Measurements from ENCODE around the gene GYS1.

The GYS1 gene

DNA sequence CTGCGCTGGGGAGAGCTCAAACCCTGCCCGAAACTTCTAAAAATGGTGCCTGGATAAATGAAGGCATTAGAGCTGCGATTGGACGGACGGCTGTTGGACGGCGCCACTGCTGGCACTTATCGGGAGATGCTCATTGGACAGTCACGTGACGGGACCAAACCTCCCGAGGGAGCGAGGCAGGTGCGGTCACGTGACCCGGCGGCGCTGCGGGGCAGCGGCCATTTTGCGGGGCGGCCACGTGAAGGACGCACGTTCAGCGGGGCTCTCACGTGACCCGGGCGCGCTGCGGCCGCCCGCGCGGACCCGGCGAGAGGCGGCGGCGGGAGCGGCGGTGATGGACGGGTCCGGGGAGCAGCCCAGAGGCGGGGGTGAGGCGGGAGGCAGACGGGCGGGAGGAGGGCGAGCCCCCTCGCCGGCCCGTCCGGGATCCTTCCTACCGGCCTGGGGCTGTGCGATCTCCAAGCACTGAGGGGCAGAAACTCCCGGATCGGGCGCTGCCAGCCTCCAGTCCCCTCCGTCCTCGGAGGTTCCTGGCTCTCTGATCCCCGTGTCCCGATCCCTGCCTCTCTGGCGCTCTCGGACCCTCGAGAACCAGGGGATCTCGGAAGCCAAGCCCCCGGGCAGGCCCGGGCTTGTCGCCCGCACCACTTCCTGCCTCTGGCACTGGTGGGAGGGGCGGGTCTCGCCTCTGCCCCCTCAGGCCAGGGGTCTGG, 38.4 kb downstream of the GYS1 start, which contains the start of gene BAX (continued):
- TF ChIP-seq, protein P1, sequence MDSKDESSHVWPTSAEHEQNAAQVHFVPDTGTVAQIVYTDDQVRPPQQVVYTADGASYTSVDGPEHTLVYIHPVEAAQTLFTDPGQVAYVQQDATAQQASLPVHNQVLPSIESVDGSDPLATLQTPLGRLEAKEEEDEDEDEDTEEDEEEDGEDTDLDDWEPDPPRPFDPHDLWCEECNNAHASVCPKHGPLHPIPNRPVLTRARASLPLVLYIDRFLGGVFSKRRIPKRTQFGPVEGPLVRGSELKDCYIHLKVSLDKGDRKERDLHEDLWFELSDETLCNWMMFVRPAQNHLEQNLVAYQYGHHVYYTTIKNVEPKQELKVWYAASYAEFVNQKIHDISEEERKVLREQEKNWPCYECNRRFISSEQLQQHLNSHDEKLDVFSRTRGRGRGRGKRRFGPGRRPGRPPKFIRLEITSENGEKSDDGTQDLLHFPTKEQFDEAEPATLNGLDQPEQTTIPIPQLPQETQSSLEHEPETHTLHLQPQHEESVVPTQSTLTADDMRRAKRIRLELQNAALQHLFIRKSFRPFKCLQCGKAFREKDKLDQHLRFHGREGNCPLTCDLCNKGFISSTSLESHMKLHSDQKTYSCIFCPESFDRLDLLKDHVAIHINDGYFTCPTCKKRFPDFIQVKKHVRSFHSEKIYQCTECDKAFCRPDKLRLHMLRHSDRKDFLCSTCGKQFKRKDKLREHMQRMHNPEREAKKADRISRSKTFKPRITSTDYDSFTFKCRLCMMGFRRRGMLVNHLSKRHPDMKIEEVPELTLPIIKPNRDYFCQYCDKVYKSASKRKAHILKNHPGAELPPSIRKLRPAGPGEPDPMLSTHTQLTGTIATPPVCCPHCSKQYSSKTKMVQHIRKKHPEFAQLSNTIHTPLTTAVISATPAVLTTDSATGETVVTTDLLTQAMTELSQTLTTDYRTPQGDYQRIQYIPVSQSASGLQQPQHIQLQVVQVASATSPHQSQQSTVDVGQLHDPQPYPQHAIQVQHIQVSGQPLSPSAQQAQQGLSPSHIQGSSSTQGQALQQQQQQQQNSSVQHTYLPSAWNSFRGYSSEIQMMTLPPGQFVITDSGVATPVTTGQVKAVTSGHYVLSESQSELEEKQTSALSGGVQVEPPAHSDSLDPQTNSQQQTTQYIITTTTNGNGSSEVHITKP (tag by site-specific recombination; IDR thresholded peaks at IDR 0.05) = peak; percentile 96
- TF ChIP-seq ZSCAN16 (tag by site-specific recombination; IDR thresholded peaks at IDR 0.05) = peak; percentile 51; the same call in 1 of the 2 replicates
- peak; percentile 95 for TF ChIP-seq YY1 (tag by site-specific recombination; IDR thresholded peaks at IDR 0.05)
- TF ChIP-seq ZBTB8A (tag by site-specific recombination; IDR thresholded peaks at IDR 0.05) = peak; percentile 32; the same call in 1 of the 2 replicates
- TF ChIP-seq, protein P2, sequence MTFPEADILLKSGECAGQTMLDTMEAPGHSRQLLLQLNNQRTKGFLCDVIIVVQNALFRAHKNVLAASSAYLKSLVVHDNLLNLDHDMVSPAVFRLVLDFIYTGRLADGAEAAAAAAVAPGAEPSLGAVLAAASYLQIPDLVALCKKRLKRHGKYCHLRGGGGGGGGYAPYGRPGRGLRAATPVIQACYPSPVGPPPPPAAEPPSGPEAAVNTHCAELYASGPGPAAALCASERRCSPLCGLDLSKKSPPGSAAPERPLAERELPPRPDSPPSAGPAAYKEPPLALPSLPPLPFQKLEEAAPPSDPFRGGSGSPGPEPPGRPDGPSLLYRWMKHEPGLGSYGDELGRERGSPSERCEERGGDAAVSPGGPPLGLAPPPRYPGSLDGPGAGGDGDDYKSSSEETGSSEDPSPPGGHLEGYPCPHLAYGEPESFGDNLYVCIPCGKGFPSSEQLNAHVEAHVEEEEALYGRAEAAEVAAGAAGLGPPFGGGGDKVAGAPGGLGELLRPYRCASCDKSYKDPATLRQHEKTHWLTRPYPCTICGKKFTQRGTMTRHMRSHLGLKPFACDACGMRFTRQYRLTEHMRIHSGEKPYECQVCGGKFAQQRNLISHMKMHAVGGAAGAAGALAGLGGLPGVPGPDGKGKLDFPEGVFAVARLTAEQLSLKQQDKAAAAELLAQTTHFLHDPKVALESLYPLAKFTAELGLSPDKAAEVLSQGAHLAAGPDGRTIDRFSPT (tag by site-specific recombination; IDR thresholded peaks at IDR 0.05) = peak; percentile 94
- TF ChIP-seq ZNF621 (tag by site-specific recombination; IDR thresholded peaks at IDR 0.05) = no peak
- TF ChIP-seq ZXDB (tag by site-specific recombination; IDR thresholded peaks at IDR 0.05) = peak; percentile 81; the same call in 1 of the 2 replicates
- TF ChIP-seq ZNF292 (tag by site-specific recombination; IDR thresholded peaks at IDR 0.05; ENCODE audit: borderline replicate concordance, low read depth) = 0 out of 2 replicates have a peak, but pooled peaks have one; percentile 49
- TF ChIP-seq ZNF24 (tag by site-specific recombination; IDR thresholded peaks at IDR 0.05) = peak; percentile 98
- TF ChIP-seq ZFP37 (tag by site-specific recombination; IDR thresholded peaks at IDR 0.05) = 0 out of 2 replicates have a peak, but pooled peaks have one; percentile 34
- TF ChIP-seq OSR2 (tag by site-specific recombination; IDR thresholded peaks at IDR 0.05) = 0 out of 2 replicates have a peak, but pooled peaks have one; percentile 40
- TF ChIP-seq GFI1B (tag by site-specific recombination; IDR thresholded peaks at IDR 0.05) = no peak
- TF ChIP-seq ZBTB1 (tag by site-specific recombination; IDR thresholded peaks at IDR 0.05) = no peak
- TF ChIP-seq, protein P3, sequence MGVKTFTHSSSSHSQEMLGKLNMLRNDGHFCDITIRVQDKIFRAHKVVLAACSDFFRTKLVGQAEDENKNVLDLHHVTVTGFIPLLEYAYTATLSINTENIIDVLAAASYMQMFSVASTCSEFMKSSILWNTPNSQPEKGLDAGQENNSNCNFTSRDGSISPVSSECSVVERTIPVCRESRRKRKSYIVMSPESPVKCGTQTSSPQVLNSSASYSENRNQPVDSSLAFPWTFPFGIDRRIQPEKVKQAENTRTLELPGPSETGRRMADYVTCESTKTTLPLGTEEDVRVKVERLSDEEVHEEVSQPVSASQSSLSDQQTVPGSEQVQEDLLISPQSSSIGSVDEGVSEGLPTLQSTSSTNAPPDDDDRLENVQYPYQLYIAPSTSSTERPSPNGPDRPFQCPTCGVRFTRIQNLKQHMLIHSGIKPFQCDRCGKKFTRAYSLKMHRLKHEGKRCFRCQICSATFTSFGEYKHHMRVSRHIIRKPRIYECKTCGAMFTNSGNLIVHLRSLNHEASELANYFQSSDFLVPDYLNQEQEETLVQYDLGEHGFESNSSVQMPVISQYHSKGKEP (tag by site-specific recombination; IDR thresholded peaks at IDR 0.05) = peak; percentile 87
- TF ChIP-seq ZFHX2 (tag by site-specific recombination; conservative IDR thresholded peaks at IDR 0.05) = peak; percentile 67
- peak; percentile 32; the same call in 1 of the 2 replicates for TF ChIP-seq GLIS2 (tag by site-specific recombination; IDR thresholded peaks at IDR 0.05)
- TF ChIP-seq SP7 (tag by site-specific recombination; IDR thresholded peaks at IDR 0.05) = peak; percentile 67; the same call in 1 of the 2 replicates
- no peak for TF ChIP-seq ZNF624 (tag by site-specific recombination; IDR thresholded peaks at IDR 0.05)
- TF ChIP-seq ZSCAN30 (tag by site-specific recombination; IDR thresholded peaks at IDR 0.05) = 0 out of 2 replicates have a peak, but pooled peaks have one; percentile 55
- 0 out of 2 replicates have a peak, but pooled peaks have one; percentile 46 for TF ChIP-seq ZNF391 (tag by site-specific recombination; IDR thresholded peaks at IDR 0.05; ENCODE audit: borderline replicate concordance, low read depth)
- TF ChIP-seq, protein P4, sequence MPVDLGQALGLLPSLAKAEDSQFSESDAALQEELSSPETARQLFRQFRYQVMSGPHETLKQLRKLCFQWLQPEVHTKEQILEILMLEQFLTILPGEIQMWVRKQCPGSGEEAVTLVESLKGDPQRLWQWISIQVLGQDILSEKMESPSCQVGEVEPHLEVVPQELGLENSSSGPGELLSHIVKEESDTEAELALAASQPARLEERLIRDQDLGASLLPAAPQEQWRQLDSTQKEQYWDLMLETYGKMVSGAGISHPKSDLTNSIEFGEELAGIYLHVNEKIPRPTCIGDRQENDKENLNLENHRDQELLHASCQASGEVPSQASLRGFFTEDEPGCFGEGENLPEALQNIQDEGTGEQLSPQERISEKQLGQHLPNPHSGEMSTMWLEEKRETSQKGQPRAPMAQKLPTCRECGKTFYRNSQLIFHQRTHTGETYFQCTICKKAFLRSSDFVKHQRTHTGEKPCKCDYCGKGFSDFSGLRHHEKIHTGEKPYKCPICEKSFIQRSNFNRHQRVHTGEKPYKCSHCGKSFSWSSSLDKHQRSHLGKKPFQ (tag by site-specific recombination; IDR thresholded peaks at IDR 0.05) = no peak
- TF ChIP-seq EGR2 (tag by site-specific recombination; IDR thresholded peaks at IDR 0.05; ENCODE audit: low read depth) = peak; percentile 20; the same call in 1 of the 2 replicates
- no peak for TF ChIP-seq TRIM28 (IDR thresholded peaks at IDR 0.05; ENCODE audit: borderline replicate concordance, low read length)
- peak; percentile 58; the same call in 1 of the 2 replicates for TF ChIP-seq WT1 (tag by site-specific recombination; IDR thresholded peaks at IDR 0.05)
- TF ChIP-seq GLI4 (tag by site-specific recombination; IDR thresholded peaks at IDR 0.05) = no peak
- TF ChIP-seq ZNF23 (tag by site-specific recombination; IDR thresholded peaks at IDR 0.05; ENCODE audit: borderline replicate concordance) = no peak
- 0 out of 2 replicates have a peak, but pooled peaks have one; percentile 20 for TF ChIP-seq ZNF184 (tag by site-specific recombination; IDR thresholded peaks at IDR 0.05)
- 0 out of 2 replicates have a peak, but pooled peaks have one; percentile 17 for TF ChIP-seq SCRT2 (tag by site-specific recombination; IDR thresholded peaks at IDR 0.05)
- TF ChIP-seq, protein P5, sequence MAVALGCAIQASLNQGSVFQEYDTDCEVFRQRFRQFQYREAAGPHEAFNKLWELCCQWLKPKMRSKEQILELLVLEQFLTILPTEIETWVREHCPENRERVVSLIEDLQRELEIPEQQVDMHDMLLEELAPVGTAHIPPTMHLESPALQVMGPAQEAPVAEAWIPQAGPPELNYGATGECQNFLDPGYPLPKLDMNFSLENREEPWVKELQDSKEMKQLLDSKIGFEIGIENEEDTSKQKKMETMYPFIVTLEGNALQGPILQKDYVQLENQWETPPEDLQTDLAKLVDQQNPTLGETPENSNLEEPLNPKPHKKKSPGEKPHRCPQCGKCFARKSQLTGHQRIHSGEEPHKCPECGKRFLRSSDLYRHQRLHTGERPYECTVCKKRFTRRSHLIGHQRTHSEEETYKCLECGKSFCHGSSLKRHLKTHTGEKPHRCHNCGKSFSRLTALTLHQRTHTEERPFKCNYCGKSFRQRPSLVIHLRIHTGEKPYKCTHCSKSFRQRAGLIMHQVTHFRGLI (tag by site-specific recombination; IDR thresholded peaks at IDR 0.05) = peak; percentile 84

Data from HEK293 (cell line).